HG03196 (cell line): ENCODE data around the gene UIMC1.
"Not testable (repeated sequence)": the region's sequence is repeated elsewhere in the genome, so short reads cannot be mapped to it uniquely, and the experiment has no call there.

ENCODE experiments used
- ATAC-seq: cut with Tn5 transposase; IDR thresholded peaks from one replicate; pipeline ENCODE4 v1.9.1; 2021; ENCODE audit not compliant: unreplicated experiment

UIMC1 gene

GRCh38 chr5:176873011-176873410 lies 133.6 kb downstream of the UIMC1 start:
- ATAC-seq: not testable (repeated sequence)

GRCh38 chr5:176872586-176872985 lies 134.0 kb downstream of the UIMC1 start:
- ATAC-seq: not testable (repeated sequence)

GRCh38 chr5:176870644-176871043 lies 135.9 kb downstream of the UIMC1 start:
- not testable (repeated sequence) for ATAC-seq

- ATAC-seq: no peak
These were observed 136.4 kb downstream of the UIMC1 start for GRCh38 chr5:176870110-176870591.

GRCh38 chr5:176869501-176870109 lies 137.0 kb downstream of the UIMC1 start:
- ATAC-seq: no peak

GRCh38 chr5:176868731-176869130 lies 137.8 kb downstream of the UIMC1 start:
- no peak for ATAC-seq

- ATAC-seq: no peak
These were observed 138.5 kb downstream of the UIMC1 start for GRCh38 chr5:176868126-176868525.

GRCh38 chr5:176866707-176867310 lies 139.8 kb downstream of the UIMC1 start:
- ATAC-seq: no peak

GRCh38 chr5:176865964-176866363 lies 140.6 kb downstream of the UIMC1 start:
- no peak for ATAC-seq

- ATAC-seq: no peak
These were observed 141.8 kb downstream of the UIMC1 start for GRCh38 chr5:176864755-176865154.

- no peak for ATAC-seq
These were observed 142.8 kb downstream of the UIMC1 start for GRCh38 chr5:176863765-176864098.

- no peak for ATAC-seq
These were observed 143.4 kb downstream of the UIMC1 start for GRCh38 chr5:176863041-176863764.

- ATAC-seq: no peak
These were observed 144.1 kb downstream of the UIMC1 start for GRCh38 chr5:176862330-176862995.

GRCh38 chr5:176861276-176861675 lies 145.3 kb downstream of the UIMC1 start:
- ATAC-seq: no peak

GRCh38 chr5:176860381-176860780 lies 146.2 kb downstream of the UIMC1 start:
- ATAC-seq: no peak

- ATAC-seq: no peak
These were observed 146.7 kb downstream of the UIMC1 start for GRCh38 chr5:176859916-176860315.

GRCh38 chr5:176857894-176858273 lies 148.7 kb downstream of the UIMC1 start:
- no peak for ATAC-seq

GRCh38 chr5:176857216-176857893 lies 149.2 kb downstream of the UIMC1 start:
- no peak for ATAC-seq

GRCh38 chr5:176856746-176857145 lies 149.8 kb downstream of the UIMC1 start:
- no peak for ATAC-seq

GRCh38 chr5:176855598-176855997 lies 151.0 kb downstream of the UIMC1 start:
- ATAC-seq: no peak
